ENCODE measurements around the gene SLITRK3. TPM values are rescaled to one million over a fixed set of nuclear protein-coding genes. Genes with fewer than 3 reads are reported as not detected.

SLITRK3 gene
- total RNA-seq, 2 donors from 2014 or later = 0.53 to 0.89 TPM

Other genes starting within 250 kb of the SLITRK3 start
- not detected for gene SI, start 117.9 kb downstream of the SLITRK3 start, total RNA-seq

All from left cardiac atrium (tissue), 2 donors.